ENCODE data around the gene BHLHA9.

DNA sequence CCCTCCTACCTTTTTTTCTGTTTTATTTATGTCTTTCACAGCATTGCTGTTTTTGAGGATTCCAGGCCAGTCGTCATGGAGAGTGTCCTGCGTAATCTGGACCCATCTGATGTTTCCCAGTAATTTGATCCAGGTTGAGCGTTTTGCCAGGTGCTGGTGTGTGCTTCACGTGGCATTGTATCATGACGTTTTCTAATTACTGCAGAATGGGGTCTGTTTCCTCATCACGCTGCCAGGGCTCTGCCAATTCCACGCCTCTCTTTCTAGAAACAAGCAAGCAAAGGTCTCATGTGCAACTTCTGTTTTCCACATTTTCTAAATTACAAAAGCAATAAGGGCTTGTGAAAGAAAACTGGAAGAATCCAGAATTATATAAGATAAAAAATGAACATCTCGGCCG lies 28.3 kb upstream of the BHLHA9 start:
- TF ChIP-seq POLR2A (IDR thresholded peaks at IDR 0.05): no peak
- TF ChIP-seq CTCF (IDR thresholded peaks at IDR 0.05): no peak
